Measurements from ENCODE around the gene F10. TPM values are rescaled to one million over a fixed set of nuclear protein-coding genes. Genes with fewer than 3 reads are reported as not detected.

Gene F10
- total and polyA plus RNA-seq, 2 of the 13 experiments (the other 11 are each of a cell fraction or from before 2014, with no cell fraction given): 58.4 to 237 TPM

- no peak for TF ChIP-seq CSRNP2 (CRISPR knock-in tag; conservative IDR thresholded peaks at IDR 0.05; ENCODE audit: low read depth)
- TF ChIP-seq ZBED4 (CRISPR knock-in tag; IDR thresholded peaks at IDR 0.05; ENCODE audit: borderline replicate concordance): no peak; the same call in 1 of the 2 replicates
- TF ChIP-seq ZNF800 (CRISPR knock-in tag; IDR thresholded peaks at IDR 0.05): no peak
- no peak for TF ChIP-seq KLF11 (CRISPR knock-in tag; IDR thresholded peaks at IDR 0.05)
- TF ChIP-seq ZNF776 (CRISPR knock-in tag; IDR thresholded peaks at IDR 0.05): no peak
- TF ChIP-seq PLRG1 (conservative IDR thresholded peaks at IDR 0.05): no peak
- TF ChIP-seq ZNF672 (CRISPR knock-in tag; IDR thresholded peaks at IDR 0.05): no peak
- TF ChIP-seq ZZZ3 (CRISPR knock-in tag; IDR thresholded peaks at IDR 0.05; ENCODE audit: borderline replicate concordance): no peak
- TF ChIP-seq NFE2L2 (IDR thresholded peaks at IDR 0.05; ENCODE audit: low read length): no peak
- TF ChIP-seq PBX2 (CRISPR knock-in tag; IDR thresholded peaks at IDR 0.05): no peak
- no peak for TF ChIP-seq CREBL2 (CRISPR knock-in tag; IDR thresholded peaks at IDR 0.05; ENCODE audit: borderline replicate concordance)
- TF ChIP-seq TOE1 (CRISPR knock-in tag; IDR thresholded peaks at IDR 0.05): no peak
- TF ChIP-seq MAFG (CRISPR knock-in tag; IDR thresholded peaks at IDR 0.05): no peak
- TF ChIP-seq KMT2B (CRISPR knock-in tag; IDR thresholded peaks at IDR 0.05): no peak
- no peak for TF ChIP-seq ZBTB42 (CRISPR knock-in tag; IDR thresholded peaks at IDR 0.05)
- no peak for TF ChIP-seq ZC3H4 (CRISPR knock-in tag; IDR thresholded peaks at IDR 0.05; ENCODE audit: borderline replicate concordance)
- TF ChIP-seq SOX13 (IDR thresholded peaks at IDR 0.05): 0 out of 2 replicates have a peak, but pooled peaks have one; percentile 15
- peak in 1 of 2 experiments; percentile 87; a peak in 2 of 4 replicates for TF ChIP-seq SOX13 (CRISPR knock-in tag; conservative IDR thresholded peaks at IDR 0.05 in 1 of 2, IDR thresholded peaks at IDR 0.05 in 1 of 2)
- TF ChIP-seq ZNF839 (CRISPR knock-in tag; IDR thresholded peaks at IDR 0.05; ENCODE audit: borderline replicate concordance): no peak
- TF ChIP-seq SMC3 (IDR thresholded peaks at IDR 0.05; ENCODE audit: low read length): no peak
- no peak for TF ChIP-seq ZNF20 (CRISPR knock-in tag; IDR thresholded peaks at IDR 0.05)
These were observed 47.0 kb downstream of the F10 start (continued) for GRCh38 chr13:113169277-113170272.
